Mucosa of stomach (tissue), 1 donor: Measurements from ENCODE around the gene PHF21A.
"Not testable (repeated sequence)": the region's sequence is repeated elsewhere in the genome, so short reads cannot be mapped to it uniquely, and the experiment has no call there.

Experiments used
- H3K27me3 ChIP-seq: one replicate; pipeline ENCODE4 v1.7.0; 2013; ENCODE audit warnings: mild to moderate bottlenecking, low read length; ENCODE audit not compliant: control insufficient read depth, insufficient read depth
- H3K36me3 ChIP-seq: one replicate; pipeline ENCODE4 v1.7.0; 2013; ENCODE audit warnings: low read length; ENCODE audit not compliant: control insufficient read depth, insufficient read depth
- H3K4me1 ChIP-seq: one replicate; pipeline ENCODE4 v1.7.0; 2013; ENCODE audit warnings: mild to moderate bottlenecking, low read length; ENCODE audit not compliant: control insufficient read depth, insufficient read depth
- H3K4me3 ChIP-seq: one replicate; pipeline ENCODE4 v1.7.0; 2013; ENCODE audit warnings: low read length
- H3K9ac ChIP-seq: one replicate; pipeline ENCODE4 v1.7.0; 2013; ENCODE audit warnings: mild to moderate bottlenecking, low read length, moderate library complexity
- H3K9me3 ChIP-seq: one replicate; pipeline ENCODE4 v1.7.0; 2013; ENCODE audit warnings: mild to moderate bottlenecking, low read length, moderate library complexity; ENCODE audit not compliant: control insufficient read depth
- donor health status: Pancreatic carcinoma.

The PHF21A gene

GRCh38 chr11:46118702-46119351 is 2.4 kb downstream of the PHF21A start:
- H3K9ac ChIP-seq = peak overlapping the region; percentile 74
- H3K4me1 ChIP-seq = no peaks in the 10 kb centered on the region
- H3K36me3 ChIP-seq = no peaks in the 10 kb centered on the region
- peak overlapping the region; percentile 25 for H3K4me3 ChIP-seq
- no peaks in the 10 kb centered on the region for H3K27me3 ChIP-seq
- H3K9me3 ChIP-seq = no peaks in the 10 kb centered on the region

- no peak overlapping the region for H3K9ac ChIP-seq
- H3K4me3 ChIP-seq = no peak overlapping the region
- no peaks in the 10 kb centered on the region for H3K27me3 ChIP-seq
- no peaks in the 10 kb centered on the region for H3K36me3 ChIP-seq
- H3K9me3 ChIP-seq = no peaks in the 10 kb centered on the region
- no peaks in the 10 kb centered on the region for H3K4me1 ChIP-seq
Measured at GRCh38 chr11:46117842-46118241, 3.4 kb downstream of the PHF21A start.

- not testable (repeated sequence) for H3K9ac ChIP-seq, H3K9me3 ChIP-seq, H3K4me3 ChIP-seq, H3K36me3 ChIP-seq, H3K4me1 ChIP-seq, H3K27me3 ChIP-seq
Measured at GRCh38 chr11:46116712-46117037, 4.6 kb downstream of the PHF21A start.

GRCh38 chr11:46116007-46116711 is 5.1 kb downstream of the PHF21A start:
- Histone ChIP-seq H3K4me1 (no peaks in the 10 kb centered on the region), H3K9ac (no peak overlapping the region), H3K9me3 (no peaks in the 10 kb centered on the region), H3K4me3 (no peak overlapping the region), H3K27me3 (no peaks in the 10 kb centered on the region), H3K36me3 (no peaks in the 10 kb centered on the region)

- Histone ChIP-seq H3K4me3 (no peak overlapping the region), H3K36me3 (no peaks in the 10 kb centered on the region), H3K9me3 (no peaks in the 10 kb centered on the region), H3K9ac (no peak overlapping the region), H3K4me1 (no peaks in the 10 kb centered on the region), H3K27me3 (no peaks in the 10 kb centered on the region)
Measured at GRCh38 chr11:46114961-46115360, 6.3 kb downstream of the PHF21A start.

- H3K9ac ChIP-seq = no peak overlapping the region
- no peaks in the 10 kb centered on the region for H3K4me1 ChIP-seq
- H3K9me3 ChIP-seq = no peaks in the 10 kb centered on the region
Measured at GRCh38 chr11:46114378-46114777, 6.9 kb downstream of the PHF21A start.

GRCh38 chr11:46112961-46113607 is 8.2 kb downstream of the PHF21A start:
- H3K4me1 ChIP-seq = no peaks in the 10 kb centered on the region
- H3K9ac ChIP-seq = no peak overlapping the region
- no peaks in the 10 kb centered on the region for H3K27me3 ChIP-seq
- no peaks in the 10 kb centered on the region for H3K9me3 ChIP-seq
- no peak overlapping the region for H3K4me3 ChIP-seq
- H3K36me3 ChIP-seq = no peaks in the 10 kb centered on the region

More at GRCh38 chr11:46114378-46114777, 6.9 kb downstream of the PHF21A start:
- Histone ChIP-seq H3K27me3 (no peaks in the 10 kb centered on the region), H3K4me3 (no peak overlapping the region), H3K36me3 (no peaks in the 10 kb centered on the region)

- Histone ChIP-seq H3K4me3 (no peak overlapping the region), H3K9ac (no peak overlapping the region), H3K27me3 (no peaks in the 10 kb centered on the region), H3K4me1 (no peaks in the 10 kb centered on the region), H3K36me3 (no peaks in the 10 kb centered on the region), H3K9me3 (no peaks in the 10 kb centered on the region)
Measured at GRCh38 chr11:46108751-46109150, 12.5 kb downstream of the PHF21A start.

GRCh38 chr11:46107780-46108179 is 13.5 kb downstream of the PHF21A start:
- H3K9me3 ChIP-seq = no peaks in the 10 kb centered on the region
- no peaks in the 10 kb centered on the region for H3K36me3 ChIP-seq
- H3K9ac ChIP-seq = no peak overlapping the region
- no peak overlapping the region for H3K4me3 ChIP-seq
- no peaks in the 10 kb centered on the region for H3K27me3 ChIP-seq
- no peaks in the 10 kb centered on the region for H3K4me1 ChIP-seq

- Histone ChIP-seq H3K4me1 (no peaks in the 10 kb centered on the region), H3K9ac (no peak overlapping the region), H3K27me3 (no peaks in the 10 kb centered on the region), H3K4me3 (no peak overlapping the region), H3K36me3 (no peaks in the 10 kb centered on the region), H3K9me3 (no peaks in the 10 kb centered on the region)
Measured at GRCh38 chr11:46107408-46107718, 13.9 kb downstream of the PHF21A start.

GRCh38 chr11:46106530-46107407 is 14.5 kb downstream of the PHF21A start:
- no peaks in the 10 kb centered on the region for H3K9me3 ChIP-seq
- H3K36me3 ChIP-seq = no peaks in the 10 kb centered on the region
- H3K27me3 ChIP-seq = no peaks in the 10 kb centered on the region
- H3K9ac ChIP-seq = no peak overlapping the region
- H3K4me3 ChIP-seq = no peak overlapping the region
- H3K4me1 ChIP-seq = no peaks in the 10 kb centered on the region

GRCh38 chr11:46105926-46106325 is 15.3 kb downstream of the PHF21A start:
- Histone ChIP-seq H3K4me1 (peaks cover 2% of the 10 kb centered on the region), H3K27me3 (no peaks in the 10 kb centered on the region), H3K9ac (no peak overlapping the region), H3K4me3 (no peak overlapping the region), H3K9me3 (no peaks in the 10 kb centered on the region), H3K36me3 (no peaks in the 10 kb centered on the region)
